ENCODE results near the gene JAZF1.

The JAZF1 gene

GRCh38 chr7:28136420-28136819 is 44.2 kb downstream of the JAZF1 start:
- DNase-seq (ENCODE audit: low read depth, low spot score), result no peak

GRCh38 chr7:28135760-28136159 is 44.8 kb downstream of the JAZF1 start:
- no peak for DNase-seq (ENCODE audit: low read depth, low spot score)

GRCh38 chr7:28135315-28135714 is 45.3 kb downstream of the JAZF1 start:
- no peak for DNase-seq (ENCODE audit: low read depth, low spot score)

GRCh38 chr7:28133872-28134271 is 46.7 kb downstream of the JAZF1 start:
- no peak for DNase-seq (ENCODE audit: low read depth, low spot score)

- DNase-seq (ENCODE audit: low read depth, low spot score), result no peak
These were observed 47.4 kb downstream of the JAZF1 start for GRCh38 chr7:28132959-28133870.

GRCh38 chr7:28130277-28130676 is 50.3 kb downstream of the JAZF1 start:
- DNase-seq (ENCODE audit: low read depth, low spot score), result no peak

- DNase-seq (ENCODE audit: low read depth, low spot score), result no peak
These were observed 52.0 kb downstream of the JAZF1 start for GRCh38 chr7:28128608-28129007.

- DNase-seq (ENCODE audit: low read depth, low spot score), result no peak
These were observed 54.1 kb downstream of the JAZF1 start for GRCh38 chr7:28126410-28127041.

GRCh38 chr7:28125431-28126409 is 54.9 kb downstream of the JAZF1 start:
- DNase-seq (ENCODE audit: low read depth, low spot score), result no peak

GRCh38 chr7:28124413-28124812 is 56.2 kb downstream of the JAZF1 start:
- no peak for DNase-seq (ENCODE audit: low read depth, low spot score)

GRCh38 chr7:28123752-28124151 is 56.8 kb downstream of the JAZF1 start:
- DNase-seq (ENCODE audit: low read depth, low spot score), result no peak

GRCh38 chr7:28121496-28121895 is 59.1 kb downstream of the JAZF1 start:
- DNase-seq (ENCODE audit: low read depth, low spot score), result no peak

- no peak for DNase-seq (ENCODE audit: low read depth, low spot score)
These were observed 64.6 kb downstream of the JAZF1 start for GRCh38 chr7:28116041-28116440.

- no peak for DNase-seq (ENCODE audit: low read depth, low spot score)
These were observed 65.3 kb downstream of the JAZF1 start for GRCh38 chr7:28115261-28115660.

GRCh38 chr7:28114056-28114455 is 66.5 kb downstream of the JAZF1 start:
- no peak for DNase-seq (ENCODE audit: low read depth, low spot score)

GRCh38 chr7:28112883-28113540 is 67.6 kb downstream of the JAZF1 start:
- no peak for DNase-seq (ENCODE audit: low read depth, low spot score)

- DNase-seq (ENCODE audit: low read depth, low spot score), result no peak
These were observed 68.1 kb downstream of the JAZF1 start for GRCh38 chr7:28112467-28112866.

GRCh38 chr7:28112012-28112411 is 68.6 kb downstream of the JAZF1 start:
- no peak for DNase-seq (ENCODE audit: low read depth, low spot score)

- DNase-seq (ENCODE audit: low read depth, low spot score), result no peak
These were observed 70.1 kb downstream of the JAZF1 start for GRCh38 chr7:28110427-28111012.

GRCh38 chr7:28108747-28109146 is 71.8 kb downstream of the JAZF1 start:
- no peak for DNase-seq (ENCODE audit: low read depth, low spot score)

GRCh38 chr7:28107960-28108359 is 72.6 kb downstream of the JAZF1 start:
- no peak for DNase-seq (ENCODE audit: low read depth, low spot score)

Measured in iPS DF 19.7 (cell line).